Brain microvascular endothelial cell (primary cell): Measurements from ENCODE around the gene BCHE.
A peak's percentile ranks its signal among the peaks of the same experiment; 100 is the strongest.

ENCODE experiments used
- DNase-seq: peaks from one replicate; pipeline ENCODE4 v3.0.0-alpha.2; 2020
- H3K27ac ChIP-seq: fragments of 250-450 bp; sonication (Bioruptor Pico); 2 replicates; pipeline ENCODE4 v1.5.1; 2020; ENCODE audit warnings: mild to moderate bottlenecking, moderate library complexity
- H3K27me3 ChIP-seq: fragments of 250-450 bp; sonication (Bioruptor Pico); replicated peaks from 2 replicates; pipeline ENCODE4 v1.5.1; 2020; ENCODE audit warnings: mild to moderate bottlenecking
- H3K36me3 ChIP-seq: fragments of 250-450 bp; sonication (Bioruptor Pico); replicated peaks from 2 replicates; pipeline ENCODE4 v1.5.1; 2020; ENCODE audit warnings: mild to moderate bottlenecking
- H3K4me3 ChIP-seq: 2 replicates; pipeline ENCODE4 v1.5.1; 2011; ENCODE audit warnings: low read depth, mild to moderate bottlenecking, control low read depth, low read length, moderate library complexity
- in situ Hi-C: cut with HindIII; loops from 2 replicates; pipeline ENCODE4 v1.10.0; 2017; ENCODE audit warnings: low sequenced_read_pairs, low pct_ligation_motif_present
- TF ChIP-seq, protein P1 (sequence below): IDR thresholded peaks from 2 replicates; pipeline ENCODE4 v1.5.1; 2011; ENCODE audit warnings: low read depth, mild to moderate bottlenecking, moderate library complexity, low read length, control low read depth, inconsistent platforms; ENCODE audit errors: missing control alignments

The BCHE gene

DNA sequence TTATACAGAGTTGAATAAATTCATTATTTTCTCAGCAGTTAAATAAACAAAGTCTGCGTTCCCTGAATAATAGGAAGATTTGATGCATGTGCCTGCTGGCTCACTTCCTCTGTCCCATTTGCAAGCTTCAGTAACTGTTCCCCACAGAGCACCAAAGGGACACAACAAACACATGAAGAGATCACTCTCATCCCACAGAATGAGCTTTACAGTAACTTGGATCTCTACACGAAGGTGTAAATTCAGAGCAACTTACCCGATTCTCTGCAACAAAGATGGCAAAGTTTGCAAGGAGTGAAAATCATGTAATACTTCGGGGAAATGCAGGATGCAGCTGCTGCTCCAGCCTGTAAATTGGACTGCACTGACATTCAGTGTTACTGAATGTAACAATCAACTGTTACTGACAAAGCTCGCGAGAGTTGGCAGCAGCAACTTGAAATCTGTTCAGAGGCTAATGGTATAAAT is at the start of gene BCHE:
TSS of gene BCHE (minus strand) at position 366 of the 468 bp plus-strand sequence. CDS start 6,390 bp downstream, outside the sequence.
- H3K36me3 ChIP-seq = no peaks in the 10 kb centered on the region
- in situ Hi-C loops = no loop called here
- H3K4me3 ChIP-seq = peak within 1 kb of the TSS; percentile 59
- TF ChIP-seq, protein P1, sequence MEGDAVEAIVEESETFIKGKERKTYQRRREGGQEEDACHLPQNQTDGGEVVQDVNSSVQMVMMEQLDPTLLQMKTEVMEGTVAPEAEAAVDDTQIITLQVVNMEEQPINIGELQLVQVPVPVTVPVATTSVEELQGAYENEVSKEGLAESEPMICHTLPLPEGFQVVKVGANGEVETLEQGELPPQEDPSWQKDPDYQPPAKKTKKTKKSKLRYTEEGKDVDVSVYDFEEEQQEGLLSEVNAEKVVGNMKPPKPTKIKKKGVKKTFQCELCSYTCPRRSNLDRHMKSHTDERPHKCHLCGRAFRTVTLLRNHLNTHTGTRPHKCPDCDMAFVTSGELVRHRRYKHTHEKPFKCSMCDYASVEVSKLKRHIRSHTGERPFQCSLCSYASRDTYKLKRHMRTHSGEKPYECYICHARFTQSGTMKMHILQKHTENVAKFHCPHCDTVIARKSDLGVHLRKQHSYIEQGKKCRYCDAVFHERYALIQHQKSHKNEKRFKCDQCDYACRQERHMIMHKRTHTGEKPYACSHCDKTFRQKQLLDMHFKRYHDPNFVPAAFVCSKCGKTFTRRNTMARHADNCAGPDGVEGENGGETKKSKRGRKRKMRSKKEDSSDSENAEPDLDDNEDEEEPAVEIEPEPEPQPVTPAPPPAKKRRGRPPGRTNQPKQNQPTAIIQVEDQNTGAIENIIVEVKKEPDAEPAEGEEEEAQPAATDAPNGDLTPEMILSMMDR = no peak
- peak within 1 kb of the TSS; percentile 33 for H3K27ac ChIP-seq
- H3K27me3 ChIP-seq = no peaks in the 10 kb centered on the region
- peak; percentile 84 for DNase-seq

DNA sequence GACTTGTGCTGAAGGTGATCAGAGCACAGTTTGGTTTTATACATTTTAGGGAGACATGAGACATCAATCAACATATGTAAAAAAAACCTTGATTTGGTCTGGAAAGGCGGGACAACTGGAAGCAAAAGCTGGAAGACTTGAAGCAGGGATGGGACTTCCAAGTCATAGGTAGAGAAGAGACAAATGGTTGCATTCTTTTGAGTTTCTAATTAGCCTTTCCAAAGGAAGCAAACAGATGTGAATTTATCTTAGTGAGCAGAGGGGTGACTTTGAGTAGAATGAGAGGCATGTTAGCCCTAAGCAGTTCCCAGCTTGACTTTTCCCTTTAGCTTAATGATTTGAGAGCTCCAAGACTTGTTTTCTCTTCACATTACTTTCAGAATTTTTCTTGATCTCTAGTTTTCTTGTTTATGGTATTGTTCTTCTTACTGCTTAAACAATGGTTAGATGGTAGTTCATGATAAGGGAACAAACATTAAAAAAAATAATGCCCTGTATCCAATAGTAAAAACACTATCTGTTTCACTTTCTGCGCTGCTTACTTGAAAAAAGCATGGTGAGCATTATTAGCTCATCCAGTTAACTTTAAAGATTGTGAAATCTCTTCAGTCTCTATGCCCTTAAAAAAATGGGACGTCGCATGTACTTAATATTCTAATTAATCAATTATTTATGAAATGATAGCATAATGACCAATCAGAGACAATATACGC is 48.5 kb upstream of the BCHE start:
- in situ Hi-C loops = no loop called here
- H3K27me3 ChIP-seq = no peaks in the 10 kb centered on the region
- no peak overlapping the region for H3K4me3 ChIP-seq
- H3K27ac ChIP-seq = no peak overlapping the region
- TF ChIP-seq, protein P1 = no peak
- no peaks in the 10 kb centered on the region for H3K36me3 ChIP-seq
- DNase-seq = no peak

DNA sequence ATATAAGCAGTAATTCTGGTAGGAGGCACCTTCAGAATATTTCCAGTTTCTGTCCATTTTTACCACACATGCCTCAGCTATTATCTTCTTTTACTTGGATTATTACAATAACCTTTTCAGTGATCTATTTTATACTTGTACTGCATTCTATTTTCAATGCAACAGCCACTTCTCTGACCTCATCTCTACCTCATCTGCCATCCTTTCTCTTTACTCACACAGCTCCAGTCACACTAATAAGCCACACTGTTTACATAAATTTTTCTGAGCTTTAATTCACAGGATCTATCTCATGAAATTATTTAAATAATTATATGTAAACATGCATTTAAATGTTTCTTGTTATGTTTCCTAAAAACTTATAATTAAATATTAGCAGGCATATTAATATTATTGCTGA is 47.3 kb upstream of the BCHE start:
- no peaks in the 10 kb centered on the region for H3K27me3 ChIP-seq
- H3K36me3 ChIP-seq = no peaks in the 10 kb centered on the region
- no peak overlapping the region for H3K27ac ChIP-seq
- in situ Hi-C loops = no loop called here
- TF ChIP-seq, protein P1 = no peak
- H3K4me3 ChIP-seq = no peak overlapping the region
- peak; percentile 1 for DNase-seq

DNA sequence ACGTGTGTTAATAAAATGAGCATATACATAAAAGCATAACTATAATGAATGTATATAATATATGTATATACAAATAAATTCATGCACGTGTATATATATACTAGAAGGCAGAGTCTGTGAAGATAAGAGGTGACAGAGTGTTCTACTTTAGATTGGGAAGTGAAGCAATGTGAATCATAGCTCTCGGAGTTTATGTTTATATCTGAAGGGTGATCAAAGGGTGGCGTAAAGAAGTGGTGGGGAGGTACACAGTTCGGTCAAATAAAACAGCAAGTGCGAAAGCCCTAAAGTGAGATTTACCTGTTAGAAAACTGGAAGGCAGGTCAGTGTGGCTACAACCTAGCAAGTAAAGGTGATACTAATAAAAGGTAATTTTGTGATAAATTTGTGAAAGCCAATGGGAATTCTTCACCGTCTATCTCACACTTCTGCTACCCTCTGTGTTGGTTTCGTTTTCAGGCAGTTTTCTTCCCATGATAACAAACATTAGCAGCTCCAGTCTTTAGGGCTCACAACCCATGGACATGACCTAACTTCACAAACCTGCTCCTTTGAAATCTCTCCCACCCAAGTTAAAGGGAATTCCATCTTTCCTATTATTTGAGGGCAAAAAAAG is 46.7 kb upstream of the BCHE start:
- Histone ChIP-seq H3K4me3 (no peak overlapping the region), H3K27ac (no peak overlapping the region), H3K36me3 (no peaks in the 10 kb centered on the region), H3K27me3 (no peaks in the 10 kb centered on the region)
- DNase-seq = peak; percentile 2
- in situ Hi-C loops = no loop called here
- TF ChIP-seq, protein P1 = no peak

DNA sequence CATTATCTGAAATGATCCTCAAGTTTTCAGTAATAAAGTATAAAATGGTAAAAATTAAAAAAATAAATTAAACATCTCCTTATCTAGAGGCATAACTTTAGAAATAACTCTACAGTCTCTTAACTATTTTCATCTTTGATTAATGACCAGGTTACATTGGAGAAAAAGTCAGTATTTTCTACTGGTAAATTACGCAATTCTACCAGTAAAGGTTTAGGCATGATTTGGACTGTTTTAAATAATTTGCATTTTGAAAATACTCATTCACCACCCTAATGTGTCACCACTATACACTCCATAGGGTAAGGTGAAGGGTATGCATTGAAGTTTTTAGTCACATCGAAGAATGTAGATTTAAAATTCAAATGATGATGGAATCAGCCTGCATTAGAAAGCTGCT is 45.9 kb upstream of the BCHE start:
- TF ChIP-seq, protein P1 = no peak
- Histone ChIP-seq H3K36me3 (no peaks in the 10 kb centered on the region), H3K27me3 (no peaks in the 10 kb centered on the region), H3K27ac (no peak overlapping the region), H3K4me3 (no peak overlapping the region)
- in situ Hi-C loops = no loop called here
- DNase-seq = no peak
